CD4-positive, alpha-beta T cell treated with Interferon gamma for 1 hour (primary cell): Measurements from ENCODE around the gene VWA5B2.

ENCODE experiments used
- DNase-seq: peaks from one replicate; pipeline ENCODE4 v3.0.0-alpha.2; 2020

VWA5B2 gene

DNA sequence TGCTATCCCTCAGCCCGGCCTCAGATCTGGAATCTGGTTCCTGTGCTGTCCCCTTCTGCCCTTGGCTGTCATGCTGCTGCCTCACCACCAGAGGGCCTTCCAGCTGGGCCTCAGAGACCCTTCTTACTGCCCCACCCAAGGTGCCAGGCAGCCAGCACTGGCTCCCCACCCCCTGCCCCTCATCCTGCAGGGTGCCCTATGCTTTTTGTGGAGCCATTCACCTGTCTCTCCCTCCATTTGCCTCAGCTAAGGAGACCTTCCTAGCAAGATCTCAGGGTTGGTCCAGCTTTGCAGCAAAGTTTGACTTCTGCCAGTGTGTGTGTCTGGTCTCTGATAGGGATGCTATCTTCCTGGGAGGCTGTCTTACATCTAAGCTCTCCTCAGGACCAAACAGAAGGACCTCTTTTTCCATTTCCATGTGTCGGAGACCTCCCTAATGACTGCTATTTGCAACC lies 1.9 kb upstream of the VWA5B2 start:
- DNase-seq = peak; percentile 48

DNA sequence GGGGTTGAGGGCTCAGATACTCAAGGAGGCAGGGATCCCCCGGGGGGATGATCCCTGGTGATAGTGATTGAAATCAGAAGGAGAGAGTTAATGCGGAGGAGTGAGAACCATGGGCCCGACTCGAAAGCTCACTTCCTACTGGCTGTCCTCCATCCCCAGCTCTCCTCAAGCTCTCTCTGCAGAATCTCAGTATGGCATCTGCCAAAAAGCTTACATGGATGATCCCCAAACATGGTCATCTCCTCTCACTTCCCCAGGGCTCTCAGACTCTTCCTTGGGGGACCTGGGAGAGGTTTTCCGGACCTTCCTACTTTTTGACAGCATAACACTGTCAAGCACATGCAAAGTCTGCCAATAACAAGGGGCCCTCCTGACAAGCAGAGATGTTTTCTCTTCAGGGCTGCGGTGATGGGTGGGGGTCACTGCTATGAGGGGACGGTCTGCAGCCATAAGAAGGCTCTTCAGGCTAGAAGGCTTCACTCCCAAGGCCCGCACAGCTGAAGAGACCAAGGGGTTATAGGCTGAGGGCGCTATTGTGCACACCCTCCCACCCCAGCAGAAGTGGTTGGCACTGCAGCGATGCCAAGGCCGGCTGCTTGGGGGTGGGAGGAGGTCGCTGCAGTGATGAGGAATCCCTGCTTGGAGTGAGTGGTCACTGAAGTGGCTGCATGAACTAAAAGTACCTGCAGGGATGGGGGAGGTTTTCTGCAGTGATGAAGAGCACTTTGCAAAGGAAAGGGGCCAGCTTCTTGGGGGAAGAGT lies 828 bp upstream of the VWA5B2 start:
- no peak for DNase-seq

DNA sequence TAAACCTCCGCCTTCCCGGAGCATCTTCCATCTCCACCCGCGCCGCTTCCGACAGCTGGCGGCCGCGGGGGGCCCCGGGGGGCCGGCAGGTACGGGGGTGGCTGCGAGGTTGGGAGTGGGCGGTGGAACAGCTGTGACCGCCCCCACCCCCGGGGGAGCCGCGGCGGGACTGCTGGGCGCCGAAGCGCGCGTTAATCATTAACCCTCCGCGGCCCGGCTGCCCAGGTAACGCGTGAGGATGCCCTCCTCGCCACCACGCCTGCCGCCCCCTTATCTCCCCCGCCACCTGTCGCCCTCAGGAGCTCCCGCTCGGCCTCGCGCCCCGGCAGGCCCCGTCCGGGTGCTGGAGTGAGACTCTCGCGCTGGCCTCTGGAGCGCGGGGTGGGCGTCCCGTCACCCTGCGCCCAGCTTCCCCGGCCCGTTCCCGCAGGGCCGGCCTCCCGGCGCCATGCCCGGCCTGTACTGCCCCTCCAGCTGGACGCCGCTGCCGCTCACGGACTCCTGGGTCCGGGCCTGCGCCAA lies 757 bp downstream of the VWA5B2 start:
- no peak for DNase-seq

DNA sequence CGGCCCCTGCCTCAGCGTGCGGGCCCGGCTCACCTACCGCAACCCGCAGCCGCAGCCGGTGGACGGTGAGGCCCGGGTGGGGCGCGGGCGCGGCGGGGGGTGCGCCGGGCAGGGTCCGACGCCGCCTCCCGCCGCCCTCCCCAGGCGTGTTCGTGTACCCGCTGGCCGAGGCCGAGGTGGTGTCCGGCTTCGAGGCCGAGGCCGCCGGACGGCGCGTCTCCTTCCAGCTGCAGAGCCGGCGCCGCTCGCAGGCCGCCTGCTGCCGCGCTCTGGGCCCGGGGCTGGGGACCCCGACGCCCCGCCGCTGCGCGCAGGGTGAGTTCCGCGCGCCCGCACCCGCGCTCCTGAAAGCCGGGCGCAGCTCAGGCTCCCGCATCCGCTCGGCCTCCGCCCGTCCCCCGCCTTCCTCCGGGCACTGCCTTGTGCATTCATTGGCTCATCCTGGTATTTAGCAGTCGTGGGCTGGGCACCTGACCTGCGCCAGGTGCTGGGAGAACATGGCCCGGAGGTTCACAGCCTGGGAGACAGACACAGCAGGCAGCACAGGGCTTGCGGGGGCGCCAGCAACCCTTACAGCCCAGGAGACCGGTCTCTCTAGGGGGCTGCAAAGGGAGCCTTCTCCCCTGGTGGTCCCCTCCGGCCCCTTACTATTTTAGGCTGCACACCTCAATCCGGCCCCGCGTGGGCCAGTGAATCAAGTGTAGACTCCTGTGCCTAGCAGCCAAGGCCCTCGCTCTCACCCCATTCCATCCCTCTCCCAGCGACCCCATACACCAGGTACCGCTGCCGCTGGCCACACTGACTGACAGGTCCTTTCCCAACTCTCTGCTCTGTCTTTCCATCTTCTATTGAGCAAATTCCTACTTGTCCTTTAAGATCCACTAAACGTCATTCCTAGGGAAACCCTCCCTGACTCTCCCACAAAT lies 1.5 kb downstream of the VWA5B2 start:
- DNase-seq = no peak

DNA sequence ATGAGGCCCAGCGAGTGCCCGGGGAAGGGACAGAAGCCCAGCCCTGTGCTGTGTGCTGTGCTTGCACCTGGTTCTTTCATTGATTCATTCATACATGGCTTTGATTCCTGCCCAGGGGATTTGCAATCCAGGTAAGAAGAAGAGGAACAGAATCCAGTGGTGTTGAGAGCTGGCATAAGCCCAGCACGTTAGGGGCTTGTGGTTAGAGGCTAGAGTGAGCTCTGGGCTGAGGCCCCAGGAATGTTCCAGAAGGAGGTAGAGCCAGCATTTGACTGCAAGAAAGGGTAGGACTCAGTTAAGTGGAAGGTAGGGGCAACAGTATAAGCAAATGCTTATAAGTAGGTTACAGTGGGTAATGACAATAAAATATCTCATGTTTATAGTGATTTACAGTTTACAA lies 2.3 kb downstream of the VWA5B2 start:
- DNase-seq = no peak

DNA sequence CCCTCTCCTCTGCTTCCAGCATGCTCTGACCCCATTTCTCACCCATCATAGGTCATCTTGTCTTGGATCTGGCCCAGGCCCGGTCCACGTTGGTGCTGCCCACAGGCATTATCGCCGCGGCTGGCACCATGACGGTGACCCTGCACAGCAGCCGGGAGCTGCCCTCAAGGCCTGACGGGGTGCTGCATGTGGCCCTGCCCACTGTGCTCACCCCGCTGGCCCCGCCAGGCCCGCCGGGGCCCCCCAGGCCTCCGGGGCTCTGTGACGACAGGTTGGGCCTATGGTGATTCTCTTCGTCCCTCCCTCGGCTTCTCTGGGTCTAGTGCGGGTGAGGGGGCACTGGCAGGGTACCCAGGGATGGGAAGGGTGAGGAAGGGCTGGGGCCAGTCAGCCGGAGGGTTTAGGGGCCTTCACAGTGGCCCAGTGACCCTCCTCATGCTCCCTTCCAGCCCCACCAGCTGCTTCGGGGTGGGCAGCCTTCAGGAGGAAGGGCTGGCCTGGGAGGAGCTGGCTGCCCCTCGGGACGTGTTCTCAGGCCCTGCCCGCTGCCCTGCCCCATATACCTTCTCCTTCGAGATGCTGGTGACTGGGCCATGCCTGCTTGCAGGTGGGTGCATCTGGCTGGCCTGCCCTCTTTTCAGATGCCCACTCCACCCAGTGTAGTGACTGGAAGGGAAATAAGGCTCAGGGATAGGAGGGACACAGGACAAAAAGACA lies 3.9 kb downstream of the VWA5B2 start:
- no peak for DNase-seq

DNA sequence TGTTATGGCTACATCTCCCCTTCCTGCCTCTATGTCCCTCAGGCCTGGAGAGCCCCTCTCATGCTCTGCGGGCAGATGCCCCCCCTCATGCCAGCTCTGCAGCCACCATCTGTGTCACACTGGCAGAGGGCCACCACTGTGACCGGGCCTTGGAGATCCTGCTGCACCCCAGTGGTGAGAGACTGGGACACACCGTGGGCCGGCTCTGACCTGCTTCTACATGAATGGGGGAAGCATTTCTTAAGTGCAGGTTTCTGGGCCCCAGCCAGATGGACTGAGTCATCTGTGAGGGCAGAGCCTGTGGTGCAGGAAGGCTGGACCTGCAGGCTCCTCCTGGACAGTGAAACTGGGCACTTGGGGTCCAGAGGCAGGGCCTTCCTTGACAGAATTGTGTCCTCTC lies 4.8 kb downstream of the VWA5B2 start:
- DNase-seq = no peak

DNA sequence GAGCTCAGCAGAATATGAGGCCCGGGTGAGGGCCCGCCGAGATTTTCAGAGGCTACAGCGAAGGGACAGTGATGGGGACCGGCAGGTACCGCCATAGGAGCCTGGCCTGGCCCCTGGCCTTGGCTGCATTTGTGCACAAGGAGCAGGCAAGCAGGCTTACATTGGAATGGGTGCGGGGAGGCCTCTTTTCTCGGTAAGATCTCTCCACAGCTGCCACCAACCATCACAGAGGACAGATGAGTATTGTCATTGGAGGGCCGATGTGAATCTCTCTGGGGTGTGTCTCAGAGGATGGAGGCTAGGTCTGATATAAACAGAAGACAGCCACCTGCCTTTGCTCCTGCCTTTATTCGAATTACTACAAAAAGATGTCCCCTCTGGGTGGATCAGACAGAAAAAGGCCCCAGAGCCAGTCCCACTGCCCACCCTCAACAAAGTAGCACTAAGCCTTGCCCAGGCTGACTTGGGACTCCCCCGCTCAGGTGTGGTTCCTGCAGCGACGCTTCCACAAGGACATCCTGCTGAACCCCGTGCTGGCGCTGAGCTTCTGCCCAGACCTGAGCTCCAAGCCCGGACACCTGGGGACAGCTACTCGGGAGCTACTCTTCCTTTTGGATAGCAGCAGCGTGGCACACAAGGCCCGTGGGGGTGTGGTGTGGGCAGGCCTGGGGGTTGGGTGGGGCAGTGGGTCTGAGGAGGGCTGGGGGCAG lies 5.4 kb downstream of the VWA5B2 start:
- DNase-seq = no peak

DNA sequence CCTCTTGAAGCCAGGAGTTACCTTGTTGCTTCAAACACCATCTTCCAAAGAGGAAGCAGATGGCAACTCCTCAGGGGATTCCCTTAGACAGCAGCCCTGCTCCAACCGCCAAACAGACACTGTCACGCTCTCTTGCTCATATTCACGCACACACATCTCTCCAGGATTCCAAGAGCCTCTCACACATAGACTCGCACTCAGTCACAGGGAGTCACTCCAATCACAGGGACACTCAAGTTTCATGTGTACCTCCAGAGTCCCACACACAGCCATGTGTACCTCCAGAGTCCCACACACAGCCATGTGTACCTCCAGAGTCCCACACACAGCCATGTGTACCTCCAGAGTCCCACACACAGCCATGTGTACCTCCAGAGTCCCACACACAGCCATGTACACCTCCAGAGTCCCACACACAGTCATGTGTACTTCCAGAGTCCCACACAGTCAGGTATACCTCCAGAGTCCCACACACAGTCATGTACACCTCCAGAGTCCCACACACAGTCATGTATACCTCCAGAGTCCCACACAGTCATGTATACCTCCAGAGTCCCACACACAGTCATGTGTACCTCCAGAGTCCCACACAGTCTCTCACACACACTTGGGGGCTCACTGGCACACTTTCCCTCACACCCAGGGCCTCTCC lies 6.1 kb downstream of the VWA5B2 start:
- no peak for DNase-seq

DNA sequence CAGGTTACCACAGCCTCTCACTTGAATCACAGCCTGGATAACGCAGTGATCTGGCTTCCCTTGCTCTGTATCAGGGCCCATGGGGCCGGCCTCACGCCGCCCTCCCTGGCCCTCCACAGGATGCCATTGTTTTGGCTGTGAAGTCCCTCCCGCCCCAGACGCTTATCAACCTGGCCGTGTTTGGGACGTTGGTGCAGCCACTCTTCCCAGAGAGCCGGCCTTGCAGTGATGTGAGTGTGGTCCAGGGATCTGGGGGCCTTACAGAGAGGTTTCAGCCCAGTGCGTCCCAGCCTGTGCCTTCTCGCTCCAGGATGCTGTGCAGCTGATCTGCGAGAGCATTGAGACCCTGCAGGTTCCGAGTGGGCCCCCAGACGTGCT lies 6.6 kb downstream of the VWA5B2 start:
- DNase-seq = no peak

DNA sequence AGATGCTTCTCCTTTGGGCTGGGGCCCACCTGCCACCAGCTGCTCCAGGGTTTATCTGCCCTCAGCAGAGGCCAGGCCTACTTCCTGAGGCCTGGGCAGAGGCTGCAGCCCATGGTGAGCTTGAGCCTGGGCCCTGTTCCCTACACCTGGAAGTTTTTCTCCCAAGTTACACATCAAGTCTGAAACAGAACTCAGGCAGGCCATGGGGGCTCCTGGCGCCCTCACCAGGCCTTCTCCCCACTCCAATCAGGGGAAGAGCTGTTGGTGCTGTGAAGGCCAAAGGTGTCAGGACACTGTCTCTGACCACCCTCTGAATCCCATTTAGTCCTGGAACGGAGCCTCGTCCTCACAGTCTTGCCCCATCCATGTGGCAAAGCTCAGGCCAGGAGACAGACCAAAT lies 7.3 kb downstream of the VWA5B2 start:
- DNase-seq = no peak

DNA sequence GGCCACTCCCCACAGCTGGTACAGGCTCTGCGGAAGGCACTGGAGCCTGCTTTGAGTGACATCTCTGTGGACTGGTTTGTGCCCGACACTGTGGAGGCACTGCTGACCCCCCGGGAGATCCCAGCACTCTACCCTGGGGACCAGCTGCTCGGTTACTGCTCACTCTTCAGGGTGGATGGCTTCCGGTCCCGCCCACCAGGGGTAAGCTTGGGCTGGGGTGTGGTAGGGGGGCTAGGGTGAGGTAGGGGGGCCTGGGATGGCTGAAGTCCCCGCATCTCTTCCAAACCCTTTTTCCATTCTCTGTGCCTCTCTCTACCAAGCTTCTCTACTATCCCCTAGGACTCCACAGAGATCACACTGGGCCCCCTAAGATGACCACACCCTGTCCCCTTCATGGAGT lies 7.8 kb downstream of the VWA5B2 start:
- no peak for DNase-seq

DNA sequence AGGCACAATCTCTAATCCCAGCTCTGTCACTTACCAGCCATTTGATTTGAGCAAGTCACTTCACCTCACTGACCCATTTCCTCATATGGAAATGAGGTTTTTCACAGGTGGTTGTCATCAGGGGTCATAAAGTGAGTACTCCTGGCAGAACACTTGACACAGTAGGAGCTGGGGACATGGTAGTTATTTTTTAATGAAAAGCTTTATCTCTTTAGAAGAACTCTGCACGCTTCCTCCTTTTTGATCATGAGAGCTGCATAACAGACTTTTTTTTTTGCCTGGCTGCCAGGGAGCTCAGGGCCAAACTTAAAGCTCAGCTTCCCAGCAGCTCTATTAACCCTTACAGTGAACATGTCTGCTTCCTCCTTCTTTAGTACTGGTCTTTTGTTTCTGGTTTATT lies 8.4 kb downstream of the VWA5B2 start:
- no peak for DNase-seq

DNA sequence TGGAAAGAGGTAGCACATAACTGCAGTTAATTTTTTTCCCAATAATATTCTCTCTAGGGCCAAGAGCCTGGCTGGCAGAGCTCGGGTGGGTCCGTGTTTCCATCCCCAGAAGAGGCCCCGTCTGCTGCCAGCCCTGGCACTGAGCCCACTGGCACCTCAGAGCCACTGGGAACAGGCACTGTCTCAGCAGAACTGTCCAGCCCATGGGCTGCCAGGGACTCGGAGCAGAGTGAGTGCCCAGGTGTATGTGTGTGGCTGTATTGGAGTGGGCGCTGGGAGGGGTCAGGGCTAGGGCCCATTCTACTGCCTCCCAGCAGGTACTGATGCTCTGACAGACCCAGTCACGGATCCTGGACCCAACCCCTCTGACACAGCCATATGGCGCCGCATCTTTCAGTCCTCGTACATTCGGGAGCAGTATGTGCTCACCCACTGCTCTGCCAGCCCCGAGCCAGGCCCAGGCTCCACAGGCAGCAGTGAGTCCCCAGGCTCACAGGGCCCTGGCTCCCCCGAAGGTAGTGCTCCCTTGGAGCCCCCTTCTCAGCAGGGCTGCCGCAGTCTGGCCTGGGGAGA lies 8.9 kb downstream of the VWA5B2 start:
- no peak for DNase-seq

DNA sequence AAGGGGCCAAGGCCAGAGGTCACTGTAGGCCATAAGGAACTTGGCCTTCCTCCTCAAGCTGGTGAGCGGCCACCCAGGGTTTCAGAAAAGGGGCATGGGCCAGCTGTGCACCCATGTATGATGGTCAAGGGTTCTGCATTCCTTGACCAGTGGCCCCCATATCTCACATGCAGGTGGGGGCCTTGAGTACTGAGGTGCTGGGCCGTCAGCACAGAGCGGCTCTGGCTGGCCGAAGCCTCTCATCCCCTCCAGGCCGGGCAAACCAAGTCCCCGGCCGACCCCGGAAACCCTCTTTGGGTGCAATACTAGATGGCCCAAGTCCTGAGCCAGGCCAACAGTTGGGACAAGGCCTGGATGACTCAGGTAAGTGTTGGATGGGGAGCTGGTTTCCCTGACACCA lies 9.8 kb downstream of the VWA5B2 start:
- no peak for DNase-seq

DNA sequence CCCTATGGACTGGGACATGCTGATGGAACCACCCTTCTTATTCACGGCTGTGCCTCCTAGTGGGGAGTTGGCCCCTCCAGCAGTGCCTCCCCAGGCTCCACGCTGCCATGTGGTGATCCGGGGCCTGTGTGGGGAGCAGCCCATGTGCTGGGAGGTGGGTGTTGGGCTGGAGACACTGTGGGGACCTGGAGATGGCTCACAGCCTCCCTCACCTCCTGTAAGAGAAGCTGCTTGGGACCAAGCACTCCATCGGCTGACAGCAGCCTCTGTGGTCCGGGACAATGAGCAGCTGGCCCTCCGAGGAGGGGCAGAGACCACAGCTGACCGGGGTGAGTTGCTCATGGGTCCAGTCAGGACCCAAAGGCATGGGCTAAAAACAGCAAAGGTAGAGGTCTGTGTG lies 10.3 kb downstream of the VWA5B2 start:
- no peak for DNase-seq

DNA sequence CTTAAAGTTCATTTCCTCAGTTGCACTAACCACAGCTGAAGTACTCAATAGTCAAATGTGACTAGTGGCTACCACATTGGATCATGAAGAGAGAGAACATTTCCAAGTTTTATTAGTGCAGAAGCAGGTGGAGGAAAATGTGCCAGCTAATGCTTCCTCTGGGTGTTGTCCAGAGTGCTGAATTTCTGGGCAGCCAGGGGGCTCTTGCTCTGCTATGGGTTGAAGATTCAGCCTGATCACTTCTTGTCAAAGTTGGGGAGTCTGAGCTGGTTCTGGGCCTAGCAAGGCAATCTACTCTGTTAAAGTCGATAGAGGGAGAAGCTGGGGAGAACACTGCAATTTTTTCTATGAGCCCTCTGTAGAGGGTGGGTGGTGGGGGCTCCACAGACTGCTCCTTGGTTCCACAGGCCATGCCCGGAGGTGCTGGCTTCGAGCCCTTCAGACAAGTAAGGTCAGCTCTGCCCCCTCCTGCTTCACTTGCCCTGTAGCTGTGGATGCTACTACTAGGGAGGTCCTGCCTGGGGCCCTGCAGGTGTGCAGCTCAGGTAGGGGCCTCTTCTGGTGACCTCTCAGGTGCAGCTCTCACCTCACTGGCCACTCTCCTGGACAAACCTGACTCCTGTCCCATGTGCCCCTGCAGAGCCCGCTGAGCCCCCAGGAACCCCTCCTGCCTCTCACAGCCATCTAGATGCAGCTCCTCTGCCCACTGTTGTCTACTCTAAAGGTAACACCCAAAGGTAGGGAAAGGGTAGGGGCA lies 11.2 kb downstream of the VWA5B2 start:
- no peak for DNase-seq

DNA sequence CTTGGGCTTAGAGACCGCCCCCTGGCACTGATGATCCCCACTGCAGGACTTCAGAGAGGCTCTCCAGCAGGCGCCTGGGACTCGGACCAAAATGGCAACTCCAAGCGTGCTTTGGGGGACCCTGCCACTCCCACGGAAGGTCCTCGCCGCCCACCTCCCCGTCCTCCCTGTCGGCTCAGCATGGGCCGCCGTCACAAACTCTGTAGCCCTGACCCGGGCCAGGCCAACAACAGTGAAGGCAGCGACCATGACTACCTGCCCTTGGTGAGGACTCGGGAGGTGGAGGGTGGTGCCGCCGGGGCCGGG lies 11.7 kb downstream of the VWA5B2 start:
- no peak for DNase-seq

DNA sequence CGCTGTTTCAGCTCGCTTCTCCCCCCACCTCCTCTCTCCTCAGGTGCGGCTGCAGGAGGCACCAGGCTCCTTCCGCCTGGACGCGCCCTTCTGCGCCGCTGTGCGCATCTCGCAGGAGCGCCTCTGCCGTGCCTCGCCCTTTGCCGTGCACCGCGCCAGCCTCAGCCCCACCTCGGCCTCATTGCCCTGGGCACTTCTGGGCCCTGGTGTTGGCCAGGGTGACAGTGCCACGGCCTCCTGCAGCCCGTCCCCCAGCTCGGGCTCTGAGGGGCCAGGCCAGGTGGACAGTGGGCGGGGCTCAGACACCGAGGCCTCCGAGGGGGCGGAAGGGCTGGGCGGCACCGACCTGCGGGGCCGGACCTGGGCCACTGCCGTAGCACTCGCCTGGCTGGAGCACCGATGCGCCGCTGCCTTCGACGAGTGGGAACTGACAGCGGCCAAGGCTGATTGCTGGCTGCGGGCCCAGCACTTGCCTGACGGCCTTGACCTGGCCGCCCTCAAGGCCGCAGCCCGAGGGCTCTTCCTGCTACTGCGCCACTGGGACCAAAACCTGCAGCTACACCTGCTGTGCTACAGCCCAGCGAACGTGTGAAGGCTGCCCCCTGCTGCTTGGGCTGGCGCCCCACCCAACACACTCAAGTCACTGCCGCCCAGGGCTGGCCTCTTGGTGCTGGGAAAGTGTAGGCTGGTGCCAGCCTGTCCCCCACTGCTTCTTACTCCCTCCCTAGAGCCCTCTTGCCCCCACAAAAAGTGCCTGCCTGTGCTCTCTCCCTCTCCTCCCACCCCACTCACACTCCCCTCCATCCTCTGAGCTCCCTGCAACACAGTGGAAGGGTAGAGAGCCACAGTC lies 12.3 kb downstream of the VWA5B2 start:
- no peak for DNase-seq

DNA sequence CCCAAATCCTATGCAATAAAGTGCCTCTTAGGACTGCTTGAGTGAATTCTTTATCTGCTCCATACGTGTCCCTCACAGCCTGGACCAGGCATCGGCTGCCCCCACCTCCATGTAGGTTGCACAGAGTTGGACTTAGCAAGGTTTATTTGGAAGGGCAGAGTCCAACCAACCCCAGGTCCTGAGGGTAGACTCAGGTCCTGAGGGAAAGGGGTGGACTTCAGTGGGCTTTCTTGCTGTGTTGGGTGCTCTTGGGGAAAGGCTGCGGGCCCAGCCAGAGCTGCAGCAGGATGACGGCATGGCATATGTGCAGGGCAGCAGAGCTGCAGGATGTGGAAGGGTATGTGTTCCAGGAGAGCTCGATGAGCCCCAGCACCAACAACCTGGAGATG lies 12.9 kb downstream of the VWA5B2 start:
- no peak for DNase-seq
